ENCODE data around the gene NPTX2. TPM values are rescaled to one million over a fixed set of nuclear protein-coding genes. Genes with fewer than 3 reads are reported as not detected.
A peak's percentile ranks its signal among the peaks of the same experiment; 100 is the strongest.

The NPTX2 gene
- total and polyA plus RNA-seq, 10 of the 15 experiments (the other 5 are each of a cell fraction or from before 2014, with no cell fraction given) = 0.04 TPM; not detected in 9

DNA sequence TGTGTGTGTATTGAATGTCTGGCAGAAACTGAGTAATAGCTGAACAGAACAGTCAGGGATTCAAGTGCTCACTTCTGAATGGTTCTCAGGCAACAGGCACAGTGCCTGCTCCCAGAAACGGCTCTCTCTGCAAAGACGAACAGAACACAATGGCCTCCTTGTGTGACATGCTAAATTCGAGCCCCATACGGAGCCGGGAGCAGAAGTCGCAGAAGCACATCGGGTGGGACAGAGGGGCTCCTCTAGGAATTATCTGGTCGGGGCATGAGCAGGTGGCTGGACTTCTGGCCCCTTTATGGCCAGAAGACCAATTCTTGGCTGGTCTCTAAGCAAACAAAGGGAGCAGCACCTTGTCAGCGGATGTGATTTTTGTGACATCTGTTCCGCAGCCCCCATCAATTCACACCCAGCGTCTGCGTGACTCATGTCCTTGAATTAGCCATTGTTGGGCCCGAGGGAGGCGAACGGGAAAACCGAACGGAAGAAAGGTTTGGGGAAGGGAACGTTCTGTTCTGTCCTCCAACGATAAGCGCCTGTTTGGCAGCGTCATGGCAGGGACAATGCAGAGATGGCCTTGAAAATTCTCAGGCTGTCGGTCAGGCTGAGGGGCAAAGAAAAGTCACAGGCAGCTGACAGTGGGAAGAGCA is 47.3 kb upstream of the NPTX2 start:
- no peak overlapping the region for H3K9ac ChIP-seq (ENCODE audit: control insufficient read depth, insufficient read depth, low read length)
- POLR2A ChIA-PET = no interaction called here
- no peaks in the 10 kb centered on the region for H3K36me3 ChIP-seq (ENCODE audit: control insufficient read depth in 2 of 2, insufficient read depth in 2 of 2, low read length in 1 of 2)
- TF ChIP-seq, protein P1, sequence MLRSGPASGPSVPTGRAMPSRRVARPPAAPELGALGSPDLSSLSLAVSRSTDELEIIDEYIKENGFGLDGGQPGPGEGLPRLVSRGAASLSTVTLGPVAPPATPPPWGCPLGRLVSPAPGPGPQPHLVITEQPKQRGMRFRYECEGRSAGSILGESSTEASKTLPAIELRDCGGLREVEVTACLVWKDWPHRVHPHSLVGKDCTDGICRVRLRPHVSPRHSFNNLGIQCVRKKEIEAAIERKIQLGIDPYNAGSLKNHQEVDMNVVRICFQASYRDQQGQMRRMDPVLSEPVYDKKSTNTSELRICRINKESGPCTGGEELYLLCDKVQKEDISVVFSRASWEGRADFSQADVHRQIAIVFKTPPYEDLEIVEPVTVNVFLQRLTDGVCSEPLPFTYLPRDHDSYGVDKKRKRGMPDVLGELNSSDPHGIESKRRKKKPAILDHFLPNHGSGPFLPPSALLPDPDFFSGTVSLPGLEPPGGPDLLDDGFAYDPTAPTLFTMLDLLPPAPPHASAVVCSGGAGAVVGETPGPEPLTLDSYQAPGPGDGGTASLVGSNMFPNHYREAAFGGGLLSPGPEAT (IDR thresholded peaks at IDR 0.05; ENCODE audit: low read depth) = no peak
- 0 out of 2 replicates have a peak, but pooled peaks have one; percentile 39 for TF ChIP-seq ZNF24 (IDR thresholded peaks at IDR 0.05)
- no peaks in the 10 kb centered on the region for H4K20me1 ChIP-seq (ENCODE audit: control insufficient read depth, insufficient read depth)
- DNase-seq (ENCODE audit: low read depth, low spot score) (no peak), FAIRE-seq (no peak), ATAC-seq (no peak)
- 56% methylated on average over 22 of the region's 22 CpGs for WGBS (ENCODE audit: insufficient coverage, insufficient replicate concordance, low lambda C conversion rate, missing lambda C conversion rate)
- CTCF ChIA-PET = no interaction called here
- RAD21 ChIA-PET (ENCODE audit: unreplicated experiment) = no interaction called here
- H3K4me3 ChIP-seq = no peak overlapping the region
- no peaks in the 10 kb centered on the region for H3K4me1 ChIP-seq (ENCODE audit: control insufficient read depth, insufficient read depth, low read length)
- no peaks in the 10 kb centered on the region for H3K27me3 ChIP-seq (replicated peaks in 1 of 2; ENCODE audit: control insufficient read depth in 2 of 2, insufficient read depth in 2 of 2, low read length in 1 of 2)
- no peaks in the 10 kb centered on the region for H3K9me3 ChIP-seq (replicated peaks; ENCODE audit: control insufficient read depth, insufficient read depth, low read length)
- H3K27ac ChIP-seq (ENCODE audit: control insufficient read depth, insufficient read depth) = no peak overlapping the region
- no peak overlapping the region for H3K4me2 ChIP-seq (ENCODE audit: control insufficient read depth, insufficient read depth)
- BruUV-seq (replicated peaks) = no TSS peak
- no peak overlapping the region for H2AFZ ChIP-seq (ENCODE audit: control insufficient read depth, low read depth, low read length)
- H3K79me2 ChIP-seq (ENCODE audit: control insufficient read depth, insufficient read depth, low read length) = no peaks in the 10 kb centered on the region
- intact Hi-C loops (cut with micrococcal nuclease; ENCODE audit: unreplicated experiment) (no loop called here), in situ Hi-C loops (cut with MboI) (no loop called here)
- SMC1A ChIA-PET (ENCODE audit: uncharacterized antibody, unreplicated experiment) = no interaction called here

DNA sequence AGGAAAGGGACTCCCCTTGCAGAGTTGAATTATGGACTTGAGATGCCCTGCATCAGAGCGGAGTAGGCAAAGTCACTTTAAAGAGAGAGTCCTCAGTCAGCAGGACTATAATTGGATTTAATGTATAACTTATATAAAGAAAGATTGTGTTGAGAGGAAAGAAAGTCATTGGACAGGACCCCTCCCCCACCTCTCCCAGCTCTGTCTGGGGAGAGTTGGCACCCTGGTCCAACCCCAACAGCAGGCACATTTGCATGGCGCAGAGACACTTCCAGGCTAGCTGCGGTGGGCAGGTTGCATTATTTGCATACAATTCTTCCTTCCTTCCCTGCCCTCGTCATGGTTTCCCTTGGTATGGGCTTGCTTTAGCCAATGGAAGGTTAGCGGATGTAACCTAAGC is 46.1 kb upstream of the NPTX2 start:
- FAIRE-seq = no peak
- CTCF ChIA-PET = no interaction called here
- H3K27ac ChIP-seq (ENCODE audit: control insufficient read depth, insufficient read depth) = no peak overlapping the region

More for the DNA sequence above, 46.1 kb upstream of the NPTX2 start:
- ATAC-seq (no peak), DNase-seq (ENCODE audit: low read depth, low spot score) (no peak)
- Histone ChIP-seq H3K4me3 (no peak overlapping the region), H3K79me2 (ENCODE audit: control insufficient read depth, insufficient read depth, low read length) (no peaks in the 10 kb centered on the region), H3K9me3 (replicated peaks; ENCODE audit: control insufficient read depth, insufficient read depth, low read length) (no peaks in the 10 kb centered on the region; the same call in 2 of the 3 replicates), H2AFZ (ENCODE audit: control insufficient read depth, low read depth, low read length) (no peak overlapping the region), H3K4me2 (ENCODE audit: control insufficient read depth, insufficient read depth) (no peak overlapping the region), H3K4me1 (ENCODE audit: control insufficient read depth, insufficient read depth, low read length) (no peaks in the 10 kb centered on the region), H4K20me1 (ENCODE audit: control insufficient read depth, insufficient read depth) (no peaks in the 10 kb centered on the region), H3K27me3 (replicated peaks in 1 of 2; ENCODE audit: control insufficient read depth in 2 of 2, insufficient read depth in 2 of 2, low read length in 1 of 2) (no peaks in the 10 kb centered on the region), H3K36me3 (ENCODE audit: control insufficient read depth in 2 of 2, insufficient read depth in 2 of 2, low read length in 1 of 2) (no peaks in the 10 kb centered on the region), H3K9ac (ENCODE audit: control insufficient read depth, insufficient read depth, low read length) (no peak overlapping the region)
- intact Hi-C loops (cut with micrococcal nuclease; ENCODE audit: unreplicated experiment) (no loop called here), in situ Hi-C loops (cut with MboI) (no loop called here)
- ChIA-PET RAD21 (ENCODE audit: unreplicated experiment) (no interaction called here), POLR2A (no interaction called here), SMC1A (ENCODE audit: uncharacterized antibody, unreplicated experiment) (no interaction called here)
- no TSS peak for BruUV-seq (replicated peaks)
- TF ChIP-seq EGR1 (IDR thresholded peaks at IDR 0.05; ENCODE audit: borderline replicate concordance in 1 of 2, low read depth in 2 of 2, low read length in 2 of 2) (no peak), NR2F1 (conservative IDR thresholded peaks at IDR 0.05) (no peak), MYB (IDR thresholded peaks at IDR 0.05; ENCODE audit: borderline replicate concordance, low read depth, low read length) (no peak), TBL1XR1 (IDR thresholded peaks at IDR 0.05; ENCODE audit: low read depth, low read length) (no peak), SMARCA5 (IDR thresholded peaks at IDR 0.05) (no peak), WRNIP1 (IDR thresholded peaks at IDR 0.05; ENCODE audit: borderline replicate concordance, low read depth, low read length) (no peak), RAD51 (IDR thresholded peaks at IDR 0.05) (no peak), FOS (IDR thresholded peaks at IDR 0.05; ENCODE audit: borderline replicate concordance, extremely low read depth, insufficient read length) (no peak), FOXM1 (IDR thresholded peaks at IDR 0.05; ENCODE audit: low read depth, low read length) (no peak), HDAC6 (IDR thresholded peaks at IDR 0.05; ENCODE audit: unreplicated experiment) (no peak), IRF4 (IDR thresholded peaks at IDR 0.05; ENCODE audit: low read depth, low read length) (no peak)
- TF ChIP-seq, protein P2, sequence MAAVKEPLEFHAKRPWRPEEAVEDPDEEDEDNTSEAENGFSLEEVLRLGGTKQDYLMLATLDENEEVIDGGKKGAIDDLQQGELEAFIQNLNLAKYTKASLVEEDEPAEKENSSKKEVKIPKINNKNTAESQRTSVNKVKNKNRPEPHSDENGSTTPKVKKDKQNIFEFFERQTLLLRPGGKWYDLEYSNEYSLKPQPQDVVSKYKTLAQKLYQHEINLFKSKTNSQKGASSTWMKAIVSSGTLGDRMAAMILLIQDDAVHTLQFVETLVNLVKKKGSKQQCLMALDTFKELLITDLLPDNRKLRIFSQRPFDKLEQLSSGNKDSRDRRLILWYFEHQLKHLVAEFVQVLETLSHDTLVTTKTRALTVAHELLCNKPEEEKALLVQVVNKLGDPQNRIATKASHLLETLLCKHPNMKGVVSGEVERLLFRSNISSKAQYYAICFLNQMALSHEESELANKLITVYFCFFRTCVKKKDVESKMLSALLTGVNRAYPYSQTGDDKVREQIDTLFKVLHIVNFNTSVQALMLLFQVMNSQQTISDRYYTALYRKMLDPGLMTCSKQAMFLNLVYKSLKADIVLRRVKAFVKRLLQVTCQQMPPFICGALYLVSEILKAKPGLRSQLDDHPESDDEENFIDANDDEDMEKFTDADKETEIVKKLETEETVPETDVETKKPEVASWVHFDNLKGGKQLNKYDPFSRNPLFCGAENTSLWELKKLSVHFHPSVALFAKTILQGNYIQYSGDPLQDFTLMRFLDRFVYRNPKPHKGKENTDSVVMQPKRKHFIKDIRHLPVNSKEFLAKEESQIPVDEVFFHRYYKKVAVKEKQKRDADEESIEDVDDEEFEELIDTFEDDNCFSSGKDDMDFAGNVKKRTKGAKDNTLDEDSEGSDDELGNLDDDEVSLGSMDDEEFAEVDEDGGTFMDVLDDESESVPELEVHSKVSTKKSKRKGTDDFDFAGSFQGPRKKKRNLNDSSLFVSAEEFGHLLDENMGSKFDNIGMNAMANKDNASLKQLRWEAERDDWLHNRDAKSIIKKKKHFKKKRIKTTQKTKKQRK (IDR thresholded peaks at IDR 0.05; ENCODE audit: low read depth, low read length) = no peak
- 35% methylated on average over 5 of the region's 5 CpGs for WGBS (ENCODE audit: insufficient coverage, insufficient replicate concordance, low lambda C conversion rate, missing lambda C conversion rate)
